HEK293T (cell line): Measurements from ENCODE around the gene MT1F.
"Not testable (repeated sequence)": the region's sequence is repeated elsewhere in the genome, so short reads cannot be mapped to it uniquely, and the experiment has no call there.

Source experiments
- CTCF ChIA-PET: fragments of 350-600 bp; formaldehyde crosslinking; extraction: SDS; loops from one replicate; lab custom pipeline; 2021; ENCODE audit warnings: antibody characterized with exemption, inconsistent platforms; lab: Yijun Ruan, JAX
- POLR2A ChIA-PET: fragments of 350-600 bp; formaldehyde crosslinking; extraction: SDS; loops from one replicate; lab custom pipeline; 2020; ENCODE audit warnings: antibody characterized with exemption, inconsistent platforms; lab: Yijun Ruan, JAX
- DNase-seq: peaks from one replicate; pipeline ENCODE4 v3.0.0; 2012; ENCODE audit warnings: mixed read lengths; ENCODE audit errors: extremely low spot score
- ARNT ChIP-seq: fragments of 450-650 bp; IDR thresholded peaks from 2 replicates; pipeline ENCODE4 v1.6.1; 2017; ENCODE audit warnings: mild to moderate bottlenecking
- BHLHE40 ChIP-seq: fragments of 450-650 bp; IDR thresholded peaks from 2 replicates; pipeline ENCODE4 v1.6.1; 2016; ENCODE audit warnings: mild to moderate bottlenecking, moderate library complexity, borderline replicate concordance
- CTBP1 ChIP-seq: fragments of 450-650 bp; IDR thresholded peaks from 2 replicates; pipeline ENCODE4 v1.6.1; 2016; ENCODE audit warnings: borderline replicate concordance
- ELF4 ChIP-seq: fragments of 450-650 bp; IDR thresholded peaks from 2 replicates; pipeline ENCODE4 v1.6.1; 2017; ENCODE audit warnings: antibody characterized with exemption
- FOXA1 ChIP-seq: fragments of 450-650 bp; IDR thresholded peaks from 2 replicates; pipeline ENCODE4 v1.6.1; 2016; ENCODE audit warnings: mild to moderate bottlenecking
- FOXK2 ChIP-seq: fragments of 450-650 bp; IDR thresholded peaks from 2 replicates; pipeline ENCODE4 v1.6.1; 2016; ENCODE audit warnings: mild to moderate bottlenecking
- FOXM1 ChIP-seq: fragments of 450-650 bp; IDR thresholded peaks from 2 replicates; pipeline ENCODE4 v1.6.1; 2017; ENCODE audit warnings: mild to moderate bottlenecking, borderline replicate concordance
- HDGF ChIP-seq: fragments of 450-650 bp; IDR thresholded peaks from 2 replicates; pipeline ENCODE4 v1.6.1; 2017; ENCODE audit warnings: antibody characterized with exemption, borderline replicate concordance
- L3MBTL2 ChIP-seq: fragments of 450-650 bp; conservative IDR thresholded peaks from 2 replicates; pipeline ENCODE4 v1.6.1; 2016; ENCODE audit warnings: mild to moderate bottlenecking
- LEF1 ChIP-seq: fragments of 450-650 bp; IDR thresholded peaks from 2 replicates; pipeline ENCODE4 v1.6.1; 2017; ENCODE audit warnings: mild to moderate bottlenecking, borderline replicate concordance
- NFRKB ChIP-seq: fragments of 450-650 bp; IDR thresholded peaks from 2 replicates; pipeline ENCODE4 v1.6.1; 2016; ENCODE audit warnings: mild to moderate bottlenecking, moderate library complexity
- PKNOX1 ChIP-seq: fragments of 450-650 bp; IDR thresholded peaks from 2 replicates; pipeline ENCODE4 v1.6.1; 2016
- SP1 ChIP-seq: fragments of 450-650 bp; IDR thresholded peaks from 2 replicates; pipeline ENCODE4 v1.6.1; 2017
- SUZ12 ChIP-seq: fragments of 450-650 bp; IDR thresholded peaks from 2 replicates; pipeline ENCODE4 v1.6.1; 2016; ENCODE audit warnings: mild to moderate bottlenecking
- TARDBP ChIP-seq: fragments of 450-650 bp; IDR thresholded peaks from 2 replicates; pipeline ENCODE4 v1.6.1; 2016
- ZNF384 ChIP-seq: fragments of 450-650 bp; IDR thresholded peaks from 2 replicates; pipeline ENCODE4 v1.6.1; 2016

The MT1F gene

GRCh38 chr16:56658327-56658875, 642 bp downstream of the MT1F start:
- ChIA-PET POLR2A (interaction anchor here (1.3 kb wide), 1 partner anchor 50 kb away, joined by 3 read pairs; the partner anchor contains the start of gene MT2A), CTCF (no interaction called here)
- TF ChIP-seq FOXK2 (no peak), SUZ12 (no peak), L3MBTL2 (no peak), PKNOX1 (no peak), ELF4 (no peak), NFRKB (no peak)
- no peak for DNase-seq

- ChIA-PET POLR2A (no interaction called here), CTCF (no interaction called here)
- no peak for TF ChIP-seq SUZ12
- no peak for TF ChIP-seq ARNT
- TF ChIP-seq HDGF, result no peak
- TF ChIP-seq SP1, result no peak
- no peak for TF ChIP-seq LEF1
- no peak for TF ChIP-seq ZNF384
- no peak for DNase-seq
These were observed 4.9 kb downstream of the MT1F start for GRCh38 chr16:56662357-56663354.

DNA sequence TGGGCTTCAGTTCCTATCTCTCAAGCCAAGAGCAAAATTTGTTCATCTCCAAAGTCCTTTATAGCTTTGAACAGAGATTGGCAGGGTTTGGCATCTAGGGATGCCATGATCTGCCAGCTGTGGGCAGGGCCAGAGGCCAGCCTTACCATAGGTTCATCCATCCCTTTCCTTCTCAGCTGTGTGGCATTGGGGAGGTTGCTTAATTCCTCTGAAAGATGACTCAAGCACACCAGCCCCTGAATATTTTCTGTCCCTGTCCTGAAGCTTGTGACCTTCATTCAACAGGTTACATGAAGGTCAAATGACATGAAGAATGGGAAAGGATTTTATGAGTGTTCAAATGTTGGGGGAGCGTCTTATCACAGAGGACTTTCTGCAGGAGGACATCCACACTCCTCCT, 6.7 kb downstream of the MT1F start:
- no peak for DNase-seq
- CTCF ChIA-PET, result no interaction called here
- POLR2A ChIA-PET, result no interaction called here
- TF ChIP-seq ELF4 (no peak), FOXK2 (no peak), SUZ12 (no peak), HDGF (no peak), NFRKB (no peak), FOXA1 (no peak), L3MBTL2 (no peak), SP1 (no peak), ARNT (no peak)

GRCh38 chr16:56665286-56666261, 7.8 kb downstream of the MT1F start:
- CTCF ChIA-PET, POLR2A ChIA-PET, DNase-seq: not testable (repeated sequence)

DNA sequence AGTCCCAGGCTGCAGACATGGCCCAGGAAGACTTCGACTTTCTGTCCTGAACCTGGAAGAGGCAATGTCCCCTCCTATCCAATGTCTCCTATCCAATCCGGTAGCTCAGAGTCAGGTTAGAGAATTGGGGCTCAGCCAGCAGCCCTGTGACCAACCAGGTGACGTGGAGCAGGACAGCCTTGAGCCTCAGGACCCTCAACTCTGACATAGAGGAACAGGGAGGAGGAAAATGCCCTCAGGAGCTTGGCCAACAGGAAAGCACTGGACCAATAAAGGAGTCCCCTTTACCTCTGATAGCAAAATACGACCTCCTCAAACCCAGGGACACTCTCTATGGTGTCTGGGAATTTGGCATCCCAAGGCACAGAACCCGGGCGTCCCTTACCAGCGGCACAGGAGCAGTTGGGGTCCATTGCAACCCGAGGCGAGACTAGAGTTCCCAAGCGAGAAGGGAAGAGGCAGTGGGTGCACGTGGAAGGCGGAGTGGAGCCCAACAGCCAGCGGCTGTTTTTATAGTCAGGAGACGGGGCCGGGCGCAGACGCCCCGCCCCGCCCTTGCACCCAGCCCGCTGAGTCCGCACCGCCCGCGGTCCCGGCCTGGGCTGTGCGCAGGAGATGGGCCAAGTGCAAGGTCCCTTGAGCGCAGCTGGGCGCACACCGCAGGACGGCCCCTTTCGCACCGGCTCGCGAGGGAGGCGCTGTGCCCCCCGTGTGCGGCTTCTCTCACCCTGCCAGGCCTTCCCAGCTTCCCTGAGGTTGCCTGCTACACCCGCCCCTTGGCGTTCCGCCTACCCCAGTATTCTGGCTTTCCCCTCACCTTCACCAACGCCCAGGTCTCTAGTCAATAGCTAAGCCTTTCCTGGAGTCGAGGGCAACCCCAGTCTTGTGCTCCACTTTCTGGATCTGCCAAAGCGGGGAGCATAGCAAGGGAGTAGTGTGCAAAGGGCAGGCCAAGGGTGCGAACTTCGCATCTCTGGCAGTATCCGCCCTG, 10.1 kb downstream of the MT1F start, which contains the start of gene MT1G:
Gene MT1G, minus strand, starts transcription at position 485 of the 991 bp plus-strand sequence. Its CDS starts 72 bp downstream, at position 413.
- ChIA-PET CTCF (no interaction called here), POLR2A (interaction anchor here (0.5 kb wide), 1 partner anchor 14 kb away, joined by 3 read pairs; no protein-coding TSS in a partner anchor)
- TF ChIP-seq LEF1 (no peak), ZNF384 (no peak), BHLHE40 (no peak), SP1 (no peak), HDGF (no peak), CTBP1 (no peak), FOXM1 (no peak), NFRKB (no peak), ELF4 (no peak), FOXA1 (no peak), SUZ12 (no peak), FOXK2 (no peak), TARDBP (no peak), PKNOX1 (no peak)
- no peak for DNase-seq
